ENCODE data around the gene UBTD2.
"Not testable (repeated sequence)": the region's sequence is repeated elsewhere in the genome, so short reads cannot be mapped to it uniquely, and the experiment has no call there.

UBTD2 gene

DNA sequence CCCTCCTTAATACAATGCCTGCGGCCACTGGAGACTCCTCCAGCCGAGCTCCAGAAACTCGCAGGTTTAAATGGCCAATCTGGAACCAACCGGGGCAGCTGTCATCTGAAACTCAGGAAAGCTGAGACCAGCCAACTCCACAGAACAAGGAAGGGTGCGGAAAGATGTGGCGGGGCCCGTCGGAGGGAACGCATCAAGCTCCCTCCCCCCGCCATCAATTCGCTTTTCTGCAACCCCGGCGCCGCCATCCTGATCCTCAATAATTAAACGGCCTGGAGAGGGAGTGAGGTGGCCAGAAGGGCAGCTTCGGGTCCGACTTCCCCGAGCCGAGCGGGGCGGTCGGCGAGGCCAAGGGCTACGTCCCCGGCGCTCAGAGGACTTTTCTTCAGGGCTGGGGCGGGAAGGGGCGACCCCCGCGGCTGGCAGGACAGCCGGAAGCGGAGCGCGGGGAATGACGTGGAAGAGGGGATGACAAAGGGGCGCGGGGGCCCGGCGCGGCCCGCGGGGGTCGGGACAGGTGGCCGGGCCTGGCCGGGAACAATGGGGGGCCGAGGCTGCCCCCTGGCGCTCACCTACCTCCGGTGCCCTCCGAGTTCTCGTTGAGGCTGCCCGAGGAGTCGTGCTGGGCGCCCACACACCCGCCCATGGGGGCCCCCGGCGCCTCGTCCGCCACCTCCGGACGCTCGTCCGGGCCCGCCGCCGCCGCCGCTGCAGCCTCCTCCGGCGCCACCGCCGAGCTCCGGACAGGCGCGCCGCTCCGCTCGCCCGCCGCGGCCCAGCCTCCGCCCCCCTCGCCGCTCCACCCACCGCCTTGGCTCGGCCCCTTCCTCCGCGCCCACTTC lies at the start of gene UBTD2:
UBTD2 (minus strand) TSS at position 745 of the 842 bp plus-strand sequence; CDS start at position 646, 99 bp downstream.
- peak; percentile 29 for DNase-seq

DNA sequence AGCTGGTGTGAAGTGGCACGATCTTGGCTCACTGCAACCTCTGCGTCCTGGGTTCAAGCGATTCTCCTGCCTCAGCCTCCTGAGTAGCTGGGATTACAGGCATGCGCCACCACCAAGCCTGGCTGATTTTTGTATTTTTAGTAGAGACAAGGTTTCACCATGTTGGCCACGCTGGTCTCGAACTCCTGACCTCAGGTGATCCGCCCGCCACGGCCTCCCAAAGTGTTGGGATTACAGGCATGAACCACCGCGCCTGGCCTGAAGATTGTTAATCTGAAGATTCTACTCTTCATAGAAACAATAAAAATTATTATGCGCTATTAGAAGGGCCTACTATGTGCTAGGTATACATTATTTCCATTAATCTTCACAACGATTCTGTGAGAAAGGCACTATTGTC lies 43.3 kb upstream of the UBTD2 start:
- DNase-seq = not testable (repeated sequence)

DNA sequence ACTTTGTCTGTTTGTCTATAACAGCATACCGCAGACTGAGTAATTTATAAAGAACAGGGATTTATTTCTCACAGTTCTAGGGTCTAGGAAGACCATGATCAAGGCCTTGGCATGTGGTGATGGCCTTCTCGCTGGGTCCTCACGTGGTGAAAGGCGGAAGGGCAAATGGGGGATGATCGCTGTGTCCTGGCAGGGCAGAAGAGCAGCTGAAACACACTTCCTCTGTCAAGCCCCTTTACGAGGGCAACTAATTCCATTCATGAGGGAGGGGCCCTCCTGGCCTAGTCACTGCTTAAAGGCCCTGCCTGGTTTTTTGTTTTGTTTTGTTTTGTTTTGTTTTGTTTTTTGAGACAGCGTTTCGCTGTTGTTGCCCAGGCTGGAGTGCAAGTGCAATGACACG lies 41.9 kb upstream of the UBTD2 start:
- no peak for DNase-seq

GRCh38 chr5:172322028-172322965 lies 38.7 kb upstream of the UBTD2 start:
- DNase-seq = peak; percentile 50

DNA sequence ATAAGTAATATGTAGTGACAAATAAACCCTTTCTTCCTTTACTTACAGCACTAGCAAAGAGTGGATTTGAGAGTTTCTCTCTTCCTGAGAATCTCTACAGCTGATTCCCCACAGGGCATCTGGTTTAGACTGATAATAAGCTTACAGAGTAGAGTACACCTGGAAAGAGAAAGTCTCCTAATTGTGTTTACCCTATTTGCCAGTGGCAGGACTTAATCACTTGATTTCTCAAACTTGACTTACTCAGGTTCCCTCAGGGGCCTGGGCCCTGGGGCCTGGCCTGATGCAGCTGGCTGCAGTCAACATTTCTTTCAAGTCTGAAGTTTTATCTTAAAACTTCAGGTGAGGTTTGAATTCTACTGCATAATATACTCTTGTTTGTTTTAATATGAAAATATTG lies 38.0 kb upstream of the UBTD2 start:
- DNase-seq = no peak

GRCh38 chr5:172319708-172320441 lies 36.3 kb upstream of the UBTD2 start:
- DNase-seq = no peak

DNA sequence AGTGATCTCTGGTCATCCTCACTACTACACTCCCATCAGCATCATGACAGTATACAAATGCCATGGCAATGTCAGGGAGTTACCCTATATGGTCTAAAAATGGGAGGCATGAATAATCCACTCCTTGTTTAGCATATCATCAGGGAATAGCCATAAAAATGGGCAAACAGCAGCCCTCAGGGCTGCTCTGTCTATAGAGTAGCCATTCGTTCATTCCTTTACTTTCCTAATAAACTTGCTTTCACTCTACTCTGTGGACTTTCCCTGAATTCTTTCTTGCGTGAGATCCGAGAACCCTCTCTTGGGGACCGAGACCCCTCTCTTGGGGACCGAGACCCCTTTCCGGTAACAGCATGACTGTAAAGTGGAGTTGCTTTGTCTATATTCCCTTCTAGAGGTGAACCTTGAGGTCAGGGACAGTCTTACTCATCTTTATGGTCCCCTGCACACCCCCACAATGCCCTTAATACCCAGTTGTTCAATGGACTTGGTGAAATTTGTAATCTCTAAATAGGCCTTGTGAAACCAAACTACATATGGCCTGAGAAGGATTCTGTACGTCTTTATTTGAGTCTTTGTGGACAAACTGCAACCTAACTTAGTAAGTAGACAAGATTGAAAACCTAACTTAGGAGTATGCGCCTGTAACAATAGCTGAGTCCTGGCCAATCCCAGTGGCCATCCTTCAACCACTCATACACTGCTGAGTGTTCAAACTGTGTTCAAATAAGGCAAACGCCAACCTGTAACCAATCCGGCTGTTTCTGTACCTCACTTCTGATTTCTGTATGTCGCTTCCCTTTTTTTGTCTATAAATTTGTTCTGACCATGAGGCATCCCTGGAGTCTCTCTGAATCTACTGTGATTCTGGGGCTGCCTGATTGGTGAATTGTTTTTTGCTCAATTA lies 32.3 kb upstream of the UBTD2 start:
- no peak for DNase-seq

GRCh38 chr5:172313915-172314314 lies 30.4 kb upstream of the UBTD2 start:
- no peak for DNase-seq

DNA sequence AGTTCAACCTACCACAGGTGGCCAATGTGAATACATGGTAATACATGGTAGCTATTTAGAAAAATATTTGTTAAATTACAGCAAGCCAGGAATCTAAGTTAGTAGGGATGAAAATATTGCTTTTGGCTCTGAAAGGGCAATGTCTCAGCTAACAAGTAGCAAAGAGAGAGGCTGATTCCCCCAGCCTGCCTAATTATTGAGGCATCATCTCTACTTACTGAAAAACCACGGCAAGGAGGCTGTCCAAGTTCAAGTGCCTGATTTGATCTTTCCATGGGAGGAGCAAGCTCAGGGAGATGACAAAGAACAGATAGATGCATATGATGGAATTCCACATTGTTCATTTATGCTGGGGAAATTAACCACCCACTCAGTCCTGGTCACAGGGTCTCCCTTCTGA lies 28.7 kb upstream of the UBTD2 start:
- DNase-seq = no peak

- no peak for DNase-seq
Measured at GRCh38 chr5:172311605-172312004, 28.0 kb upstream of the UBTD2 start.

DNA sequence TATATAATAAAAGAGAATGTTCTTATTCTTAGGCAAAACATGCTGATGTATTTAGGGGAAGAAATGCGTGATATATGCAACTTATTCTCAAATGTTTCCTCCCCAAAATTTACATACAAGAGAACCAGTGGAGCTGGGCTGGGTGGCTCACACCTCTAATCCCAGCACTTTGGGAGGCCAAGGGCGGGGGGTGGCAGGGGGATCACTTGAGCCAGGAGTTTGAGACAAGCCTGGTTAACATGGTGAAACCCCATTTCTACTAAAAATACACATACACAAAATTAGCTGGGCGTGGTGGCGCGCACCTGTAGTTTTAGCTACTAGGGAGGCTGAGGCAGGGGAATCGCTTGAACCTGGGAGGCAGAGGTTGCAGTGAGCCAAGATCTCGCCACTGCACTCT lies 27.5 kb upstream of the UBTD2 start:
- no peak for DNase-seq

DNA sequence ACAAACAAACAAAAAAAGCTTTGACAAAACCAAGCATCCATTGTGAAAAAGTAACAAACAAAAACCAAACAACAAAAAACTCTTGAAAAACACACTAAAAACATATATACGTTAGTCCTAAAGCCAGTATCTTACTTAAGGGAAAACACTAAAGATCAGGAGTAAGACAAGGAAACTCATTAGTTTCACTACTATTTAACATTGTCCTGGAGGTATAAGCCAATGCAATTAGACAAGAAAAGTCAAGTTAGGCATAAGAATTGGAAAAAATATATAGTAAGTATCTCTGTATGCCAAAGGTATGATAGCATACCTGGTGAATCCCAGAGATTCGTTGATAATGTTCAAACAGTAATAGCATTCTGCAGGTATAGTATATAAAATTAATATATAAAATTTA lies 21.8 kb upstream of the UBTD2 start:
- DNase-seq = no peak

DNA sequence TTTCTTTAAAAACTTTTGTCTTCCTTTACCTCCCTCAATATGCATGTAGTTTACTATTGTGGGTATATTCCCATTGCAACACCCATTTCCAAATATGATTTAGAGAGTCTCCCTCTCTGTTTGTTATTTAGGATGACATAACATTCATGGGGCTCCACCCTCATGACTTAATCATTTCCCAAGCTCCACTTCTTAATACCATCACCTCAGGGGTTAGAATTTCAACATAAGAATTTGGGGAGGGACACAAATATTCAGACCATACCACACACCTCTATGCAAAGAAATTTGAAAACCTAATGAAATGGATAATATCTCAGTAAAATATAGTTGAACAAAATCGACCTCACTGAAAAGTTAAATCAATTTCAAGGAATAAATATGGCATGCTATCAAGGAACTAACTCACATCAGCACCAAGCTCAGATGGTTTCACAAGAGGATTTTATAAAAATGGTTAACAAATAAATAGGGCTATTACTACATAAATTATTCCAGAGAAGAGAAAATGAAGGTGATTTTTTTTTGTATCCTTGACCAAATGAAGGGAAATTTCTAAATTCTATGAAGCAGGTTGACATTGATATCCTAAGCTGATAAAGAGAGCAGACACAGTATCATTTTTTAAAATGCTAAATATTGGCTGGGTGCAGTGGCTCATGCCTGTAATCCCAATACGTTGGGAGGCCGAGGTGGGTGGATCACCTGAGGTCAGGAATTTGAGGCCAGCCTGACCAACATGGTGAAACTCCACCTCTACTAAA lies 20.2 kb upstream of the UBTD2 start:
- no peak for DNase-seq

DNA sequence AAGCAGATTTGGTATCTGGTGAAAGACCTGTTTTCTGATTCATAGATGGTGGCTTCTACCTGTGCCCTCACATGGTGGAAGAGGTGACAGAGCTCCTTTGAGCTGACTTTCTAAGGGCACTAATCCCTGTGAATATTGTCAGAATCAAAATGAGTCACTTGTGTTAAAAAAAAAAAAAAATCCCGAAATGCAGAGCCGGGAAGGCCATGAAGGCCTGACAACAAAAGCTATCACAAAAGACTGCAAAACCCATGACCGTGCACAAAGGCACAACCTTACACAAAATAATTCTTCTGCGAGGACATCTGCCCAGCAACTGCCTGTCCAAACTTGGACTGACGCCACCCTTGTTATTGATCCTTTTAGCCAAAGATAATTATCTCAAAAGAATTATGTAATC lies 19.6 kb upstream of the UBTD2 start:
- peak; percentile 52 for DNase-seq

DNA sequence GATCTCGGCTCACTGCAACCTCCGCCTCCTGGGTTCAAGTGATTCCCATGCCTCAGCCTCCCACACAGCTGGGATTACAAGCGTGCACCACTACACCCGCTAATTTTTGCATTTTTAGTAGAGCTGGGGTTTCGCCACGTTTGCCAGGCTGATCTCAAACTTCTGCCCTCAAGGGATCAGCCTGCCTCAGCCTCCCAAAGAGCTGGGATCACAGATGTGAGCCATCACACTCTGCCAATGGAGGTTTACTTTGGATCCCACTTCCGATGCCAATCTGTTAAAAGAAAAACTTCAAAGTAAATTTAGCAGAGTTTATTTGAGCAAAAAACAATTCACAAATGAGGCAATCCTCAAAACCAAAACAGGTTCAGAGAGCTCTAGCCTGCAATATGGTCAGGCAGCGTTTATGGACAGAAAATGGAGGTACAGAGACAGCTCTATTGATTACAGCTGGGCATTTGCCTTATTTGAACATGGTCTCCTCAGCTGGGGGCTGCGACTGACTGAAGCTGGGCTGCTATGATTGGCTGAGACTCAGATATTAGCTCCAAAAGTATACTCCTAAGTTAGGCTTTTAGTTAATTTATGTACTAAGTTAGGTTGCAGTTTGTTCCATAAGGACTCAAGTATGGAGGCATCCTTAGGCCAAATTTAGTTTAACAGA lies 18.6 kb upstream of the UBTD2 start:
- no peak for DNase-seq

GRCh38 chr5:172299916-172300439 lies 16.4 kb upstream of the UBTD2 start:
- no peak for DNase-seq

DNA sequence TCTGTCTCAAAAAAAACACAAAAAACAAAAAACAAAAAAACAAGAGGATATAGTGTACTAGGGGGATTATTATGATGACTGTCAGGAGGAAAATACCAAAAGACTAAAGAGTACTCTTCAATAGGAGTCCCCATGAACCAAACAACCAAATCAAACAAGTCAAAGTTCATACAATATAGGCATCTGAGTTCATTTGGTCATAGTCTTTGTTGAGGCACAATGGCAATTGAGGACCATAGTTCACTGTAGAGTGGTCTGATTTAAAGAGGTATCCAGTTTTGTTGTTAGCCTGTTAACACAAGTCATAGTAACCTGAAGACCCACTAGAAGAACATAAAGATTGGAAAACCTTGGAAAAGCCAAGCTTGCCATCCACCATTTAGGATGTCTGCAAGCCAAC lies 11.3 kb upstream of the UBTD2 start:
- no peak for DNase-seq

GRCh38 chr5:172293745-172294342 lies 10.3 kb upstream of the UBTD2 start:
- DNase-seq = no peak

GRCh38 chr5:172293054-172293744 lies 9.6 kb upstream of the UBTD2 start:
- DNase-seq = peak; percentile 76
